HCT116 (cell line): ENCODE measurements around the gene PCSK2. TPM values are rescaled to one million over a fixed set of nuclear protein-coding genes. Genes with fewer than 3 reads are reported as not detected.

Experiments
- ATAC-seq: fragments of 200-7000 bp; cut with Tn5 transposase; 2 replicates; pipeline ENCODE4 v1.9.1; 2020; ENCODE audit warnings: mild to moderate bottlenecking, moderate library complexity
- BruUV-seq: library from RNA; stranded (reverse); fragments of 400-500 nt; replicated peaks from 2 replicates; lab custom pipeline; 2021; lab: Mats Ljungman, UMichigan
- CTCF ChIA-PET: fragments of 300-600 bp; sonication (Branson Sonifier 250); formaldehyde crosslinking; loops from one replicate; lab custom pipeline; 2021; ENCODE audit warnings: antibody characterized with exemption; lab: Charles Lee
- POLR2A ChIA-PET: fragments of 300-600, 350-600 bp; sonication (Branson Sonifier 250); formaldehyde crosslinking; loops from one replicate; lab custom pipeline; 2021; ENCODE audit warnings: antibody characterized with exemption; lab: Charles Lee
- RAD21 ChIA-PET, 2 experiments: fragments of 300-600 bp; sonication (Branson Sonifier 250); formaldehyde crosslinking; loops; one replicate each; lab custom pipeline; 2023; ENCODE audit warnings: low total read pairs in 2 of 2; ENCODE audit not compliant: uncharacterized antibody in 2 of 2, unreplicated experiment in 2 of 2, low non-redundant PET in 1 of 2; lab: Charles Lee
- DNase-seq: peaks from one replicate; pipeline ENCODE4 v3.0.0-alpha.2; 2010; ENCODE audit warnings: low read depth, low spot score
- H2AFZ ChIP-seq: fragments of 200-600 bp; shearing (Covaris generic), sonication (generic); 2 replicates; pipeline ENCODE4 v1.6.1; 2017; ENCODE audit warnings: low read depth, mixed run types, mixed read lengths, antibody characterized with exemption, low read length; ENCODE audit not compliant: poor library complexity, severe bottlenecking
- H3K27ac ChIP-seq: 2 replicates; pipeline ENCODE4 v1.5.1; 2012; ENCODE audit warnings: low read depth, low read length
- H3K27me3 ChIP-seq: fragments of 200-600 bp; sonication (generic); 2 replicates; pipeline ENCODE4 v1.6.1; 2016; ENCODE audit warnings: mixed run types, low read length, mixed read lengths; ENCODE audit not compliant: insufficient read depth
- H3K36me3 ChIP-seq, 2 experiments: fragments of 200-500 bp in 1 of 2; fragments of 200-600 bp in 1 of 2; sonication (Bioruptor generic) in 1 of 2; sonication (generic) in 1 of 2; 2 replicates each; pipeline versions ENCODE4 v1.5.1 to v1.6.1; 2014 to 2016; ENCODE audit warnings: low read length in 2 of 2, inconsistent platforms in 1 of 2, mixed read lengths in 1 of 2, mixed run types in 1 of 2; ENCODE audit not compliant: insufficient read depth in 2 of 2, control insufficient read depth in 1 of 2
- H3K4me1 ChIP-seq, 2 experiments: fragments of 200-600 bp in 1 of 2; sonication (generic) in 1 of 2; 2 replicates each; pipeline versions ENCODE4 v1.5.1 to v1.6.1; 2012 to 2017; ENCODE audit warnings: low read length in 2 of 2, inconsistent platforms in 1 of 2, mild to moderate bottlenecking in 1 of 2, mixed read lengths in 1 of 2, mixed run types in 1 of 2, moderate library complexity in 1 of 2; ENCODE audit not compliant: insufficient read depth in 2 of 2, control insufficient read depth in 1 of 2
- H3K4me2 ChIP-seq: fragments of 200-600 bp; sonication (generic); 2 replicates; pipeline ENCODE4 v1.6.1; 2017; ENCODE audit warnings: mixed run types, low read length, mixed read lengths
- H3K4me3 ChIP-seq, 2 experiments: fragments of 200-600 bp in 1 of 2; sonication (generic) in 1 of 2; replicated peaks in 1 of 2; 2 replicates each; pipeline ENCODE4 v1.5.1; 2011 to 2016; ENCODE audit warnings: low read length in 2 of 2, control low read depth in 1 of 2, low read depth in 1 of 2, mild to moderate bottlenecking in 1 of 2, mixed read lengths in 1 of 2, mixed run types in 1 of 2
- H3K79me2 ChIP-seq: fragments of 200-600 bp; sonication (generic); 2 replicates; pipeline ENCODE4 v1.6.1; 2017; ENCODE audit warnings: mild to moderate bottlenecking, mixed run types, low read length, moderate library complexity, mixed read lengths; ENCODE audit not compliant: insufficient read depth
- H3K9ac ChIP-seq: fragments of 200-600 bp; sonication (generic); 2 replicates; pipeline ENCODE4 v1.6.1; 2016; ENCODE audit warnings: low read length, mixed read lengths
- H3K9me2 ChIP-seq: fragments of 200-600 bp; sonication (generic), shearing (Covaris generic); 2 replicates; pipeline ENCODE4 v1.6.1; 2017; ENCODE audit warnings: mixed run types, mild to moderate bottlenecking, moderate library complexity; ENCODE audit not compliant: insufficient read depth
- H3K9me3 ChIP-seq, 2 experiments: fragments of 200-500 bp in 1 of 2; fragments of 200-600 bp in 1 of 2; sonication (Bioruptor generic) in 1 of 2; sonication (generic) in 1 of 2; 2 replicates each; pipeline ENCODE4 v1.6.1; 2014 to 2017; ENCODE audit warnings: low read length in 2 of 2, mixed read lengths in 2 of 2, inconsistent platforms in 1 of 2, low read depth in 1 of 2, mild to moderate bottlenecking in 1 of 2, mixed run types in 1 of 2, moderate library complexity in 1 of 2; ENCODE audit not compliant: control insufficient read depth in 1 of 2, insufficient read depth in 1 of 2
- H4K20me1 ChIP-seq: fragments of 200-600 bp; sonication (generic), shearing (Covaris generic); 2 replicates; pipeline ENCODE4 v1.6.1; 2017; ENCODE audit warnings: mixed run types, mild to moderate bottlenecking, moderate library complexity; ENCODE audit not compliant: insufficient read depth
- ATF3 ChIP-seq: IDR thresholded peaks from 2 replicates; pipeline ENCODE4 v1.6.1; 2012
- CTCF ChIP-seq, 3 experiments: fragments of 200-600 bp in 1 of 3; sonication (generic) in 1 of 3; IDR thresholded peaks in 2 of 3; conservative IDR thresholded peaks in 1 of 3; 2 replicates each; pipeline ENCODE4 v1.5.1; 2012 to 2017; ENCODE audit warnings: low read depth in 2 of 3, low read length in 2 of 3, antibody characterized with exemption in 1 of 3, borderline replicate concordance in 1 of 3, control low read depth in 1 of 3, mild to moderate bottlenecking in 1 of 3, mixed read lengths in 1 of 3, mixed run types in 1 of 3, moderate library complexity in 1 of 3; ENCODE audit not compliant: insufficient read depth in 1 of 3
- ELF1 ChIP-seq: IDR thresholded peaks from 2 replicates; pipeline ENCODE4 v1.6.1; 2012; ENCODE audit warnings: low read depth, borderline replicate concordance
- POLR2A ChIP-seq: IDR thresholded peaks from 2 replicates; pipeline ENCODE4 v1.7.0; 2011; ENCODE audit warnings: borderline replicate concordance; ENCODE audit not compliant: insufficient read depth, insufficient read length; ENCODE audit errors: extremely low read depth
- POLR2AphosphoS5 ChIP-seq: IDR thresholded peaks from 2 replicates; pipeline ENCODE4 v1.6.1; 2011; ENCODE audit warnings: mild to moderate bottlenecking, low read depth, low read length, moderate library complexity
- REST ChIP-seq: IDR thresholded peaks from 2 replicates; pipeline ENCODE4 v1.6.1; 2012; ENCODE audit warnings: low read depth
- ZBTB33 ChIP-seq: IDR thresholded peaks from 2 replicates; pipeline ENCODE4 v1.6.1; 2011; ENCODE audit warnings: mild to moderate bottlenecking, low read length, moderate library complexity; ENCODE audit not compliant: insufficient replicate concordance; ENCODE audit errors: extremely low read depth
- intact Hi-C: fragments of 100-400 bp; cut with micrococcal nuclease; formaldehyde crosslinking; loops from 2 replicates; pipeline ENCODE4 v1.10.0; 2022
- total RNA-seq: library from RNA; stranded (reverse); gene quantifications from one replicate; pipeline ENCODE4 v1.2.1, GENCODE V29; 2021; ENCODE audit not compliant: unreplicated experiment

Gene PCSK2
- total RNA-seq, 1 experiment from 2014 or later: not detected

GRCh38 chr20:17520583-17520982, 293.7 kb downstream of the PCSK2 start:
- no TSS peak for BruUV-seq
- peak; percentile 94 for ATAC-seq
- Histone ChIP-seq H3K9me2 (no peaks in the 10 kb centered on the region), H4K20me1 (no peaks in the 10 kb centered on the region), H3K4me1 (peaks cover 6 to 12% of the 10 kb centered on the region in 2 experiments), H3K4me3 (peak overlapping the region in 1 of 2 experiments; percentile 9; a peak in 1 of 4 replicates), H3K9me3 (no peaks in the 10 kb centered on the region), H3K79me2 (no peaks in the 10 kb centered on the region), H2AFZ (peak overlapping the region; percentile 19), H3K27ac (no peak overlapping the region), H3K36me3 (no peaks in the 10 kb centered on the region), H3K9ac (no peak overlapping the region), H3K4me2 (peak overlapping the region; percentile 43), H3K27me3 (no peaks in the 10 kb centered on the region)
- ChIA-PET CTCF (no interaction called here), RAD21 (no interaction called here), POLR2A (no interaction called here)
- intact Hi-C loops: no loop called here
- DNase-seq: no peak
- TF ChIP-seq REST (no peak), ELF1 (0 out of 2 replicates have a peak, but pooled peaks have one; percentile 34), POLR2A (peak; percentile 22), ATF3 (no peak), ZBTB33 (no peak), POLR2AphosphoS5 (peak; percentile 33; the same call in 1 of the 2 replicates), CTCF (IDR thresholded peaks at IDR 0.05 in 2 of 3, conservative IDR thresholded peaks at IDR 0.05 in 1 of 3; ENCODE audit: borderline replicate concordance in 1 of 3, insufficient read depth in 1 of 3, low read depth in 2 of 3, low read length in 2 of 3) (no peak)
